OCI-M2 (cell line): Measurements from ENCODE around the gene UPF3B.
"Not testable (repeated sequence)": the region's sequence is repeated elsewhere in the genome, so short reads cannot be mapped to it uniquely, and the experiment has no call there.

Experiments
- DNase-seq: peaks from one replicate; lab custom pipeline; 2025; ENCODE audit not compliant: unreplicated experiment; lab: John Stamatoyannopoulos, UW

The UPF3B gene

GRCh38 chrX:119826399-119826959 lies 26.3 kb downstream of the UPF3B start:
- DNase-seq, result no peak

- not testable (repeated sequence) for DNase-seq
These were observed 28.5 kb downstream of the UPF3B start for GRCh38 chrX:119824221-119824620.

- DNase-seq, result not testable (repeated sequence)
These were observed 31.1 kb downstream of the UPF3B start for GRCh38 chrX:119821703-119822102.

- no peak for DNase-seq
These were observed 35.6 kb downstream of the UPF3B start for GRCh38 chrX:119817130-119817690.

GRCh38 chrX:119816300-119816699 lies 36.5 kb downstream of the UPF3B start:
- no peak for DNase-seq

GRCh38 chrX:119809185-119809666 lies 43.5 kb downstream of the UPF3B start:
- DNase-seq, result no peak

- DNase-seq, result not testable (repeated sequence)
These were observed 44.3 kb downstream of the UPF3B start for GRCh38 chrX:119808461-119808860.

- DNase-seq, result no peak
These were observed 50.2 kb downstream of the UPF3B start for GRCh38 chrX:119802546-119802945.

- no peak for DNase-seq
These were observed 51.2 kb downstream of the UPF3B start for GRCh38 chrX:119801253-119802221.

GRCh38 chrX:119791437-119792231 lies 61.1 kb downstream of the UPF3B start, which contains the start of gene RPL39:
RPL39 (minus strand) TSS chrX:119791630; CDS start chrX:119791576, 54 bp downstream.
- DNase-seq, result peak; percentile 5

GRCh38 chrX:119790977-119791436 lies 61.8 kb downstream of the UPF3B start:
- DNase-seq, result no peak

GRCh38 chrX:119784747-119785446 lies 67.9 kb downstream of the UPF3B start:
- no peak for DNase-seq
